Transverse colon (tissue), 4 donors: ENCODE data around the gene ZBTB7A. TPM values are rescaled to one million over a fixed set of nuclear protein-coding genes. Genes with fewer than 3 reads are reported as not detected.

Source experiments
- DNase-seq: peaks from one replicate; pipeline ENCODE4 v3.0.0-alpha.2; 2019
- H3K27ac ChIP-seq, 4 donors: fragments of 200-600 bp; sonication (generic); 2 replicates each; pipeline ENCODE4 v1.5.1; 2016 to 2018; ENCODE audit warnings: inconsistent platforms in 4 of 4
- H3K27me3 ChIP-seq: fragments of 200-600 bp; sonication (generic); 2 replicates; pipeline ENCODE4 v1.5.1; 2017; ENCODE audit warnings: inconsistent platforms
- H3K36me3 ChIP-seq, 4 donors: fragments of 200-600 bp; sonication (generic); 2 replicates each; pipeline ENCODE4 v1.5.1; 2017 to 2019; ENCODE audit warnings: inconsistent platforms in 4 of 4
- H3K4me1 ChIP-seq, 4 donors: fragments of 200-600 bp; sonication (generic); 2 replicates each; pipeline ENCODE4 v1.5.1; 2017 to 2020; ENCODE audit warnings: inconsistent platforms in 4 of 4
- H3K4me3 ChIP-seq, 4 donors: fragments of 200-600 bp; sonication (generic); 1 replicate in 1 of 4; 2 replicates in 3 of 4; pipeline versions ENCODE4 v1.5.1 to v1.6.1; 2017 to 2019; ENCODE audit warnings: inconsistent platforms in 4 of 4
- H3K9me3 ChIP-seq, 2 donors: fragments of 200-600 bp; sonication (generic); 2 replicates each; pipeline ENCODE4 v1.5.1; 2017 to 2019; ENCODE audit warnings: inconsistent platforms in 2 of 2
- CTCF ChIP-seq, 5 experiments: fragments of 200-600 bp in 3 of 5; fragments of 450-650 bp in 2 of 5; sonication (generic) in 3 of 5; IDR thresholded peaks; 1 replicate in 2 of 5; 2 replicates in 3 of 5; pipeline ENCODE4 v1.5.1; 2016 to 2017; ENCODE audit warnings: antibody characterized with exemption in 5 of 5, inconsistent platforms in 3 of 5, mild to moderate bottlenecking in 2 of 5, moderate library complexity in 1 of 5
- EP300 ChIP-seq: sonication (generic); formaldehyde crosslinking; IDR thresholded peaks from one replicate; pipeline ENCODE4 v1.6.1; 2017; ENCODE audit warnings: antibody characterized with exemption, low read depth
- POLR2A ChIP-seq: fragments of 450-650 bp; IDR thresholded peaks from one replicate; pipeline ENCODE4 v1.6.1; 2016; ENCODE audit warnings: antibody characterized with exemption, mild to moderate bottlenecking, moderate library complexity
- POLR2AphosphoS5 ChIP-seq, 3 donors: sonication (generic); formaldehyde crosslinking; IDR thresholded peaks; one replicate each; pipeline ENCODE4 v1.6.1; 2016; ENCODE audit warnings: antibody characterized with exemption in 3 of 3
- WGBS, 2 donors: methylation state at CpG; one replicate each; pipeline ENCODE4 v1.1.5; 2018; ENCODE audit warnings: low coverage in 1 of 2; 5-methylcytosine and 5-hydroxymethylcytosine counted together
- in situ Hi-C, 4 donors: fragments of 200-750 bp; cut with MboI; loops; one replicate each; pipeline versions ENCODE4 v1.15.0 to v1.15.1; 2017; ENCODE audit warnings: low sequenced_read_pairs in 3 of 4, low pct_ligation_motif_present in 1 of 4, low pct_unique_long_range_greater_than_20kb in 1 of 4
- intact Hi-C: fragments of 100-400 bp; cut with DNase I; formaldehyde crosslinking; loops from one replicate; pipeline ENCODE4 v1.15.1; 2023; ENCODE audit warnings: low total_unique reads
- total RNA-seq, 4 donors: library from RNA; depleted of rRNA; stranded (reverse); fragments of >200 nt; gene quantifications; one replicate each; pipeline ENCODE4 v1.1.0, GENCODE V29; 2016

ZBTB7A gene
- total RNA-seq, 4 donors from 2014 or later, result 101 to 224 (median 141) TPM

- H3K27me3 ChIP-seq, result no peaks in the 10 kb centered on the region
- no peaks in the 10 kb centered on the region for H3K4me1 ChIP-seq
- in situ Hi-C loops, result no loop called here
- H3K4me3 ChIP-seq, result no peak overlapping the region
- H3K27ac ChIP-seq, result no peak overlapping the region
- H3K9me3 ChIP-seq, result no peaks in the 10 kb centered on the region
- TF ChIP-seq EP300, result no peak
- no peak for TF ChIP-seq POLR2A
- no peak for TF ChIP-seq CTCF (IDR thresholded peaks at IDR 0.05)
- no peak for TF ChIP-seq POLR2AphosphoS5 (IDR thresholded peaks at IDR 0.05)
- DNase-seq, result no peak
- 73 to 79% methylated on average over 7 to 9 of the region's 10 CpGs for WGBS, 2 donors
- H3K36me3 ChIP-seq, result peaks cover 0 to 20% (median 7%) of the 10 kb centered on the region in 4 donors
- intact Hi-C loops, result no loop called here
These were observed 31.1 kb downstream of the ZBTB7A start for GRCh38 chr19:4035582-4035981.

- Histone ChIP-seq H3K4me3 (no peak overlapping the region), H3K4me1 (no peaks in the 10 kb centered on the region), H3K27me3 (no peaks in the 10 kb centered on the region), H3K9me3 (no peaks in the 10 kb centered on the region), H3K27ac (no peak overlapping the region), H3K36me3 (peaks cover 0 to 20% (median 7%) of the 10 kb centered on the region in 4 donors)
- TF ChIP-seq EP300, result no peak
- no peak for TF ChIP-seq CTCF (IDR thresholded peaks at IDR 0.05)
- TF ChIP-seq POLR2AphosphoS5 (IDR thresholded peaks at IDR 0.05), result no peak
- no peak for TF ChIP-seq POLR2A
- WGBS, 2 donors, result 86 to 93% methylated on average over 3 to 18 of the region's 19 CpGs
- DNase-seq, result no peak
- intact Hi-C loops, result no loop called here
- in situ Hi-C loops, result no loop called here
These were observed 31.6 kb downstream of the ZBTB7A start for GRCh38 chr19:4035018-4035566.

GRCh38 chr19:4034048-4035017 is 32.4 kb downstream of the ZBTB7A start:
- in situ Hi-C loops, result no loop called here
- 81% methylated on average over 31 of the region's 34 CpGs; no CpG with 5 or more reads in 1 of the 2 donors for WGBS, 2 donors
- no peaks in the 10 kb centered on the region for H3K27me3 ChIP-seq
- no peak overlapping the region for H3K4me3 ChIP-seq
- DNase-seq, result no peak
- H3K9me3 ChIP-seq, result no peaks in the 10 kb centered on the region
- intact Hi-C loops, result no loop called here
- peaks cover 0 to 20% (median 9%) of the 10 kb centered on the region in 4 donors for H3K36me3 ChIP-seq
- TF ChIP-seq CTCF (IDR thresholded peaks at IDR 0.05) (no peak), POLR2AphosphoS5 (IDR thresholded peaks at IDR 0.05) (no peak), POLR2A (no peak), EP300 (no peak)
- H3K4me1 ChIP-seq, result no peaks in the 10 kb centered on the region
- H3K27ac ChIP-seq, result no peak overlapping the region

- H3K27ac ChIP-seq, result no peak overlapping the region
- no peak for TF ChIP-seq CTCF (IDR thresholded peaks at IDR 0.05)
- TF ChIP-seq EP300, result no peak
- TF ChIP-seq POLR2A, result no peak
- TF ChIP-seq POLR2AphosphoS5 (IDR thresholded peaks at IDR 0.05), result no peak
- 92% methylated on average over 61 of the region's 63 CpGs; no CpG with 5 or more reads in 1 of the 2 donors for WGBS, 2 donors
- in situ Hi-C loops (no loop called here), intact Hi-C loops (no loop called here)
- no peak for DNase-seq
- no peaks in the 10 kb centered on the region for H3K9me3 ChIP-seq
- no peak overlapping the region for H3K4me3 ChIP-seq
- H3K4me1 ChIP-seq, result no peaks in the 10 kb centered on the region
- no peaks in the 10 kb centered on the region for H3K27me3 ChIP-seq
- peaks cover 0 to 27% (median 12%) of the 10 kb centered on the region in 4 donors for H3K36me3 ChIP-seq
These were observed 33.4 kb downstream of the ZBTB7A start for GRCh38 chr19:4033028-4033956.
